ENCODE measurements around the gene DTYMK.

DNA sequence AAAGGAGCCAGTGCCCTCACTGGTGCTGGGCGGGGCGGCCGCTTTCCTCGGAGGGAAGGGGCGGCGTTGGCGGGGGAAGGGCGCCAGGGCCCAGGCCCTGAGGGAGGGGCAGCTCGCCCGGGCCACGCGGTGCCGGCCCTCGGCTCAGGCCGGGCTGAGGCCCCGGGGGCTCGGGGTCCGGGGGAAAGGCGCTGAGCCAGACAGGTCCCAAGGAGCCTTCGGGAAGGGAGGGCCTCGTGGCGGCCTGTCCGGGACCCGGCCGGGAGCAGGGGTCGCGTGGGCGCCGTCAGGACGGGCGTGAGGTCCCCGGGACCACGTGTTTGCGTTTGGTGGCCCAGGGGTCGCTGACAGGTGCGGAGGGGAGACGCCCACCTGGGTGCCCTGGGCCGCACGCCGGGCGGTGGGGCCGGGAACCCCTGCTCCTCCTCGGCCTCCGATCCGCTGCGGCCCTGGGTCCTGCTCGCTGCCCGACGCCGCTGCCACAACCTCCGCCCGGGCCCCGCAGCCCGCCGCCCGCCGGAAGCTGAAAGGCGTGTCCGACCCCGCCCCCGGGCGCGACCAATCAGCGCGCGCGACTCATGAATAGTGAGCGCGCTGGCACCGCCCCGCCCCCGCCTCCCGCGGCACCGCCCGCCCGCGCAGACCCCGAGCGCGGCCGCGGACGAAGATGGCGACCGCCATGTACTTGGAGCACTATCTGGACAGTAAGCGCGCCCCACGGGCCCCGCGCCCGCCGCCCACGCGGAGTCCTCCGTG lies 15.0 kb upstream of the DTYMK start, which contains the start of gene ING5:
- TF ChIP-seq ATF1 (CRISPR knock-in tag; IDR thresholded peaks at IDR 0.05) (no peak; the same call in 1 of the 2 replicates), KAT7 (CRISPR knock-in tag; IDR thresholded peaks at IDR 0.05; ENCODE audit: borderline replicate concordance) (0 out of 2 replicates have a peak, but pooled peaks have one; percentile 49), CTCF (IDR thresholded peaks at IDR 0.05) (no peak), CREM (CRISPR knock-in tag; IDR thresholded peaks at IDR 0.05) (0 out of 2 replicates have a peak, but pooled peaks have one; percentile 16), ESRRA (CRISPR knock-in tag; IDR thresholded peaks at IDR 0.05; ENCODE audit: borderline replicate concordance) (0 out of 2 replicates have a peak, but pooled peaks have one; percentile 43), PRRX2 (CRISPR knock-in tag; IDR thresholded peaks at IDR 0.05) (no peak), SP1 (CRISPR knock-in tag; conservative IDR thresholded peaks at IDR 0.05) (peak; percentile 80), ZNF671 (CRISPR knock-in tag; IDR thresholded peaks at IDR 0.05) (0 out of 2 replicates have a peak, but pooled peaks have one; percentile 34), ZNF138 (CRISPR knock-in tag; conservative IDR thresholded peaks at IDR 0.05) (no peak), FOXP4 (CRISPR knock-in tag; IDR thresholded peaks at IDR 0.05) (no peak; the same call in 1 of the 2 replicates), NR2C2 (CRISPR knock-in tag; IDR thresholded peaks at IDR 0.05) (no peak)
- TF ChIP-seq, protein P1, sequence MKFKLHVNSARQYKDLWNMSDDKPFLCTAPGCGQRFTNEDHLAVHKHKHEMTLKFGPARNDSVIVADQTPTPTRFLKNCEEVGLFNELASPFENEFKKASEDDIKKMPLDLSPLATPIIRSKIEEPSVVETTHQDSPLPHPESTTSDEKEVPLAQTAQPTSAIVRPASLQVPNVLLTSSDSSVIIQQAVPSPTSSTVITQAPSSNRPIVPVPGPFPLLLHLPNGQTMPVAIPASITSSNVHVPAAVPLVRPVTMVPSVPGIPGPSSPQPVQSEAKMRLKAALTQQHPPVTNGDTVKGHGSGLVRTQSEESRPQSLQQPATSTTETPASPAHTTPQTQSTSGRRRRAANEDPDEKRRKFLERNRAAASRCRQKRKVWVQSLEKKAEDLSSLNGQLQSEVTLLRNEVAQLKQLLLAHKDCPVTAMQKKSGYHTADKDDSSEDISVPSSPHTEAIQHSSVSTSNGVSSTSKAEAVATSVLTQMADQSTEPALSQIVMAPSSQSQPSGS (CRISPR knock-in tag; IDR thresholded peaks at IDR 0.05; ENCODE audit: borderline replicate concordance, low read depth), result no peak
